NCI-H524 (cell line): ENCODE measurements around the gene EMC7.

ENCODE experiments used
- DNase-seq, 2 experiments: peaks; one replicate each; lab custom pipeline; 2025; lab: John Stamatoyannopoulos, UW

Gene EMC7

DNA sequence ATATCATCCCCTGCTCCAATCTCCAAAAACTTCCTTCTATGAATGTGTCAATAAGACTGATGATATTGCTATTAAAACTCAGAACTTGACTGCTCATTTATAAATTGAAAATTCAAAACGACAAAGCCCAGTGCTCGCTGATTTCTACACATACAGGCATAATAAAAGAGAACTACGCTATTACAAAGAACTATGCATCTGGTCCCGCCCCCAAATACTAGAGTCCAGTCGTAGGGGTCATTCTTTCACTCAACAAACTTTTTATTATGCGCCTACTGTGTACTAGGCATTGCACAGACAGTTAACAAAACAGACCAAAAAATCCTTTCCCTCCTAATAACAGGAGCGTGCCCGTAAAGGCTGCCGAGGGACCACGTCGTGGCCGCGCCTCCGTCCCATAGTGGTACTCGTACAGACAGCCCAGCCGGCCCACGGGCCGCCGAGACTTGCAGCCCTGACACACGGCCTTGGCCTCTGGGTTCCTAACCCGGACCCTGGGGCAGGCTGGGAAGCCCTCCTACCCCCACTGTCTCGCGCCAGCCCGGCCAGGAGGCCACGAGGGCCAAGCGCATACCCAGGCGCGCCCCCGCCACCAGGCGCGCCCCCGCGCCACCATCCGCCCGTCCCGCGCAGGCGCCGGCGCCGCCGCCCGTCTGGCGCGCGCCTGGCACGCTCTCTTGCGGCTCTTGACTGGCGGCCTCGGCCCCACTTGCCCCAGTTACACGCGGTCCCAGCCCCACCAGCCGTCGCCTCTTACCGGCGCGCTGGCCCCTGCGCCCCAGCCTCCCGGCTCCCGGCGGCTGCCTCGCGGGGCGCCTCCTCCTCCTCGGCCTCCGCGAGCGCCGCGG lies 63.4 kb downstream of the EMC7 start:
- DNase-seq, result peak; percentile 66 to 82
